GM03348 (cell line): ENCODE measurements around the gene USP43.
"Not testable (repeated sequence)": the region's sequence is repeated elsewhere in the genome, so short reads cannot be mapped to it uniquely, and the experiment has no call there.

Experiments
- DNase-seq: peaks from one replicate; pipeline ENCODE4 v3.0.0; 2012; ENCODE audit warnings: low spot score

USP43 gene, protein sequence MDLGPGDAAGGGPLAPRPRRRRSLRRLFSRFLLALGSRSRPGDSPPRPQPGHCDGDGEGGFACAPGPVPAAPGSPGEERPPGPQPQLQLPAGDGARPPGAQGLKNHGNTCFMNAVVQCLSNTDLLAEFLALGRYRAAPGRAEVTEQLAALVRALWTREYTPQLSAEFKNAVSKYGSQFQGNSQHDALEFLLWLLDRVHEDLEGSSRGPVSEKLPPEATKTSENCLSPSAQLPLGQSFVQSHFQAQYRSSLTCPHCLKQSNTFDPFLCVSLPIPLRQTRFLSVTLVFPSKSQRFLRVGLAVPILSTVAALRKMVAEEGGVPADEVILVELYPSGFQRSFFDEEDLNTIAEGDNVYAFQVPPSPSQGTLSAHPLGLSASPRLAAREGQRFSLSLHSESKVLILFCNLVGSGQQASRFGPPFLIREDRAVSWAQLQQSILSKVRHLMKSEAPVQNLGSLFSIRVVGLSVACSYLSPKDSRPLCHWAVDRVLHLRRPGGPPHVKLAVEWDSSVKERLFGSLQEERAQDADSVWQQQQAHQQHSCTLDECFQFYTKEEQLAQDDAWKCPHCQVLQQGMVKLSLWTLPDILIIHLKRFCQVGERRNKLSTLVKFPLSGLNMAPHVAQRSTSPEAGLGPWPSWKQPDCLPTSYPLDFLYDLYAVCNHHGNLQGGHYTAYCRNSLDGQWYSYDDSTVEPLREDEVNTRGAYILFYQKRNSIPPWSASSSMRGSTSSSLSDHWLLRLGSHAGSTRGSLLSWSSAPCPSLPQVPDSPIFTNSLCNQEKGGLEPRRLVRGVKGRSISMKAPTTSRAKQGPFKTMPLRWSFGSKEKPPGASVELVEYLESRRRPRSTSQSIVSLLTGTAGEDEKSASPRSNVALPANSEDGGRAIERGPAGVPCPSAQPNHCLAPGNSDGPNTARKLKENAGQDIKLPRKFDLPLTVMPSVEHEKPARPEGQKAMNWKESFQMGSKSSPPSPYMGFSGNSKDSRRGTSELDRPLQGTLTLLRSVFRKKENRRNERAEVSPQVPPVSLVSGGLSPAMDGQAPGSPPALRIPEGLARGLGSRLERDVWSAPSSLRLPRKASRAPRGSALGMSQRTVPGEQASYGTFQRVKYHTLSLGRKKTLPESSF

DNA sequence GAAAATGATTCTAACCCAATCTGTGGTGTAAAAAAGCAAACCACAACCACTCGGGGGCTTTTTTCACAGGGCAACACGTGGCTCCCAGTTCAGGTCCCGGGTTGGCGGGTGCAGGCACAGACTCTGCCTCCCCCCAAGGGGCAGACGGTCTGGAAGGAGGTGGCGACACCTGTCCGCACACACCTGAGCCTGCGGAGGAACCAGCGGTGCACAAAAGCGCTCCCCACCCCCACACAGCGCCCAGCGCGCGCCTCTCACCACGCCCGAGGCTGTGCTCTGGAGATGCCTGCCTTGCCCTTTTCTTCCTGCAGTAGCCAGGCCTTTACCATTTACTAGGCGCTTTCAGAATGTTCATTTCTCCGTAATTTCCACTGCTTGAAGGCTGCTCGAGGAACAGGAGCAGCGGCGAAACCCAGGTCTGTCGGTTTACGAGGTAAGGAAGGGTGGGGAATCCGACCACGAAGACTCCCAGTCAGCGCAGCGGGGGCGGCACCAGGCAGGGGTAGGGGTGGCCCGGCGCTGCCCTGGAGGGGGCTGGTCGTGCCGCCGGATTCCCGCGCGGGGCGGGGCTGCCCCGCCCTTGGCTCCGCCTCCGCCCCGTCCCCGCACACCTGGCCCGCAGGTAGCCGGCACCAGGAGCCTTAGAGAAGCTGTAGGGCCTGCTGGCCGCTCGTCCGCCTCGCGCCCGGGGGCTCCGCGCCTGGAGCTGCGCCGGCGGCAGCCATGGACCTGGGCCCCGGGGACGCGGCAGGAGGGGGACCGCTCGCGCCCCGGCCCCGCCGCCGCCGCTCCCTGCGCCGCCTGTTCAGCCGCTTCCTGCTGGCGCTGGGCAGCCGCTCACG, at the start of gene USP43:
Gene USP43 (plus strand): TSS at position 608 of the 842 bp plus-strand sequence. CDS start 116 bp downstream, at position 724.
- DNase-seq: peak; percentile 44

DNA sequence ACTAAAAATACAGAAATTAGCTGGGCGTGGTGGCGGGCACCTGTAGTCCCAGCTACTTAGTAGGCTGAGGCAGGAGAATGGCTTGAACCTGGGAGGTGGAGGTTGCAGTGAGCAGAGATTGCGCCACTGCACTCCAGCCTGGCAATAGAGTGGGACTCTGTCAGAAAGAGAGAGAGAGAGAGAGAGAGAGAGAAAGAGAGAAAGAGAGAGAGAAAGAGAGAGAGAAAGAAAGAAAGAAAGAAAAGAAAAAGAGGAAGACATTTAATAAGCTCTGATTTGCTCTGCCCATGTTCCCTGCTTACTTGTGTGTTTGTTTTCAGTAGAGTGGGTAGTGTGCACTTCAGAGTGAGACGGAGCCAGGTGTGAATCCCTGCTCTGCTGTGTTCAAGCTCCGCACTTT, 47.7 kb upstream of the USP43 start:
- DNase-seq: not testable (repeated sequence)

DNA sequence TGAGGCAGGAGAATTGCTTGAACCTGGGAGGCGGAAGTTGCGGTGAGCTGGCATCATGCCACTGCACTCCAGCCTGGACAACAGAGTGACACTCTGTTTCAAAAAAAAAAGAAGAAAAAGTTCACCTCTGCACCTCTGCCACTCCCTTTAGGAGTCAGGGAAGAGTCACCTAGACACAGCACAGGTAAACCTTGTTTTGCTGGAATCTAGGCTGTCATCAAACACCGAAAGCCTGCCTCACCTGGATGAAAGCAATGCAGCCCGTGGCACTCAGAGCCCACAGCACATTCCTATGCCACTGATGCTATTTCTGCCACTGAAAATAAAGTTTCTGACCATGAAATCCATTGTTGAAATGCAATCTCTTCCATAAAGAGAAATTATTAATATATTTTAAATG, 46.7 kb upstream of the USP43 start:
- no peak for DNase-seq

DNA sequence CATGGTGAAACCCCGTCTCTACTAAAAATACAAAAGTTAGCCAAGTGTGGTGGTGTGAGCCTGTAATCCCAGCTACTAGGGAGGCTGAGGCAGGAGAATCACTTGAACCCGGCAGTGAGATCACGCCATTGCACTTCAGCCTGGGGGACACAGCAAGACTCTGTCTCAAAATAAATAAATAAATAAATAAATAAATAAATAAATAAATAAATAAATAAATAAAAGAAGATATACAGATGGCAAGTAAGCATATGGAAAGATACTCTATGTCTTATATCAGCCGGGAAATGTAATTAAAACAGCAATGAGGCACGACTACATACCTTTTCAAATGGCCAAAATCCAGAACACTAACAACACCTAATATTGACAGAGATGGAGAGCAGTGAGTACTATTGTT, 40.7 kb upstream of the USP43 start:
- DNase-seq: not testable (repeated sequence)

DNA sequence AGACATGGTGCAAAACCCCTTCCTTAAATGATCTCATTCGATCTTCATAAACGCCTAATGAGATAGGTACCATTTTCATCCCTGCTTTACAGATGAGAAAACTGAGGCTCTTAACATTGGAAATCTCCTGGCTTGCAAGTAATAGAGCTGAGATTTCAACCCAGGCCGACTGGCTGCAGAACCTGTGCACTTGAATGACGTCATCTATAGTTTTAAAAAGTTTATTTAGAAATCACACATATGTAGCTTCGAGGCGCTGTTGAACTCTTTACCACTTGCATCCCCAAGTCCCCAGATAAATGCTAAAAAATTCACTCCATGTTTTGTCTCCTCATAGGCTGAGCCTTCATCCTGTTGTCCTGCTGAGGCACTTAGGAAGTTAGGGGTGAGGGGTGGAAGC, 38.9 kb upstream of the USP43 start:
- DNase-seq: no peak

DNA sequence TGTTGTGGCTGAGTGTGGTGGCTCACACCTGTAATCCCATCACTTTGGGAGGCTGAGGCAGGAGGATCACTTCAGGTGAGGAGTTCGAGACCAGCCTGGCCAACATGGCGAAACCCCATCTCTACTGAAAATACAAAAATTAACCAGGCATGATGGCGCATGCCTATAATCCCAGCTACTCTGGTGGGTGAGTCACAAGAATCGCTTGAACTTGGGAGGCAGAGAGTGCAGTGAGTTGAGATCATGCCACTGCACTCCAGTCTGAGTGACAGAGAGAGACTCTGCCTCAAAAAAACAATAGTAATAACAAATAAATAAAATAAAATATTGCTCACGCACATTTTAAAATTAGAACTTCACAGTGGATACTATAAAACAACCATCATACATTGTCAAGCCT, 38.3 kb upstream of the USP43 start:
- not testable (repeated sequence) for DNase-seq

DNA sequence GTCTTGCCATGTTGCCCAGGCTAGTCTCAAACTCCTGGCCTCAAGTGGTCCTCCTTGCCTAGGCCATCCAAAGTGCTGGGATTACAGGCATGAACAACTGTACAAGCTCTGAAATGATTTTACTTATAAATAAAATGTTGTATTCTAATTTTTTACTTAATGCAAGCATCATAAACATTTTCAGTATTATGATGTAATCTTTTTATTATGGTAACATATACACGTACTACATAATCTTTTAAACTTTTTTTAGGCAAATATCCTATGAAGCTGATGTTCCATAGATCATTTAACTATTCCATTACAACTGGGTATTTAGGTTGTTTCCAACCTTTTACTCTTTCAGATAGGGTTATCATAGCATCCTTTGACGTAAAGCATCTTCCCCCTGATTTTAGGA, 33.8 kb upstream of the USP43 start:
- DNase-seq: no peak

DNA sequence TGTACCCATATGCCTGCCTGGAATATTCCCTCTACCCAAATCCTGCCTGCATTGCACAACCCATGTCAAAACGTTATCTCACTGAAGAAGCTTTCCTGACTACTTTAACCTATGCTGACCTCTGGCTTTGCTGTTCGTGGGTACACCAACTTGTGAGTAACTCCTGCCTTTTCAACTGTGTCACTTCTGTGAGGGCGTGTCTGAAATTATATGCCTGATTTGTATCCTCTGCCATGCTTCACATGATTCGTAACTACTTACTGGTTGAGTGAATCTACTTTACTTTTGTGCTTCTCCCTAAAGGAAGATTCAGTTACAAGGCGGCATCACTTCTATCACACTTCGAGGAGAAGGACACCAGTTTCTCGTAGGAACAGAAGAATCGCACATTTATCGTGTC, 33.3 kb upstream of the USP43 start:
- DNase-seq: no peak

DNA sequence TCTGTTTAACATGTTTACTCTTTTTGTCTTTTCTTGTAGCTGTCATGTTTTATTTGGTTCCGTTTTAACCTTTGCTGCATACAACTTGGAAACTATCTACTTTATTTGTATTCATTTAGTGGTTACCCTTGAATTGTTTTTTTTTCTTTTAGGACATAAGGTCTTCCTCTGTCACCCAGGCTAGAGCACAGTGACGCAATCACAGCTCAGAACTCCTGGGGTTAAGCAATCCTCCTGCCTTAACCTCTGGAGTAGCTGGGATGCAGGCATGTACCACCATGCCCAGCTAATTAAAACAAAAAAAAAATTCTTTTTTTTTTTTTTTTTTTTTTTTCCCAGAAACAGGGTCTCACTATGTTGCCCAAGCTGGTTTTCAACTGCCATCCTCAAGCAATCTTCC, 29.8 kb upstream of the USP43 start:
- DNase-seq: no peak

DNA sequence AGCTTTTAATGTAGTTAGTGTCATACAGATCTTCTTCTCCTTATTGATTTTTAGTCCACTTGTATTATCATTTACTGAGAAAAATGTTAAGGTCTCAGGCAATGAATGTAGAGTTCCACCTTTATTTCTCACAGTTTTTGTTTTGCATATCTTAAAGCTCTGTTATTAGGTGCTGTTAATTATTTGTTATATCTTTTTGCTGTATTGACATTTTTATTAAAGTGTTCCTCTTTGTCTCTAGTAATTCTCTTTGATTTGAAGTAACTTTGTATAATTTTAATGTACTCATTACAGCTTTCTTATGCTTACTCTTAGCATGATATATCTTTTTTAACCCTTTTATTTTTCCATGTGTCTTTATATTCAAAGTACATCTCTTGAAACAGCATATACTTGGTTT, 22.4 kb upstream of the USP43 start:
- DNase-seq: no peak

DNA sequence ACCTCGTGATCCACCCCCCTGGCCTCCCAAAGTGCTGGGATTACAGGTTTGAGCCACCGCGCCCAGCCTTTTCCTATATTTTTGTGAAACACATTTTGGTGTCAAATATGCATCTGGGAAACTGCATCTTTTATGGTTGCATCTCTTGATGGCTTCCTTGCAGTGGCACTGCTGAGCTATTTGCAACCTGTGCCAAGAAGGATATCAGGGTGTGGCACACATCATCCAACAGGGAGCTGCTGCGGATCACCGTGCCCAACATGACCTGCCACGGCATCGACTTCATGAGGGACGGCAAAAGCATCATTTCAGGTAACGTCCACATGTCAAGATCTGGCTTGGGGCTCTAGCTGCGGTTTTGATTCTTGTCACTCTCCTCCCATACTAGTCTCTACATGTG, 16.8 kb upstream of the USP43 start:
- no peak for DNase-seq

DNA sequence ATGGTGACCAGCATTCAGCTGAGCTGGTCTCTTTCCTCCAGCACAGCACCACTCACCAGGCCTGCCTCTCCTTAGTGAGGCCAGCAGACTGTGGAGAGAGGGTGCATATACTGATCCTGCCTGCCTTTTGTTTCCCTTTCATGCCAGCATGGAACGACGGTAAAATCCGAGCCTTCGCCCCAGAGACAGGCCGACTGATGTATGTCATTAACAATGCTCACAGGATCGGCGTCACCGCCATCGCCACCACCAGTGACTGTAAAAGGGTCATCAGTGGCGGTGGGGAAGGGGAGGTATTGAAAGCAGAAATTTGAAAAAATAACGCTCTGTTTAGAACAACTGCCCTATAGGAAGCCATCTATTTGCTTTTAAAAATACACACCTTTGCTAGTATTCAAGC, 12.6 kb upstream of the USP43 start:
- no peak for DNase-seq

DNA sequence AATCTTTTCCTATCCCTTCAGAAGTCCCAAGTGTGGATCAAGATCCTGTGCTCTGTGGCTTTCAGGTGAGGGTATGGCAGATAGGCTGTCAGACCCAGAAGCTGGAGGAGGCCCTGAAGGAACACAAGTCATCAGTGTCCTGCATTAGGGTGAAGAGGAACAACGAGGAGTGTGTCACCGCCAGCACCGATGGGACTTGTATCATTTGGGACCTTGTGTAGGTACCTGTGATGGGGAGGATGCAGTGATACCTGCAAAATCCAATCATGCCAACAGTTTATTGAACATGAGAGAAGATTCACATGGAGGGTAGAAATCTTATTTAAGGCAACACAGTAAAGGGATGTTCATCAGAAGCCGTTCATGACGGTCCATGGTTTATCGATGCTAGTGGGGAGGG, 10.0 kb upstream of the USP43 start:
- no peak for DNase-seq

DNA sequence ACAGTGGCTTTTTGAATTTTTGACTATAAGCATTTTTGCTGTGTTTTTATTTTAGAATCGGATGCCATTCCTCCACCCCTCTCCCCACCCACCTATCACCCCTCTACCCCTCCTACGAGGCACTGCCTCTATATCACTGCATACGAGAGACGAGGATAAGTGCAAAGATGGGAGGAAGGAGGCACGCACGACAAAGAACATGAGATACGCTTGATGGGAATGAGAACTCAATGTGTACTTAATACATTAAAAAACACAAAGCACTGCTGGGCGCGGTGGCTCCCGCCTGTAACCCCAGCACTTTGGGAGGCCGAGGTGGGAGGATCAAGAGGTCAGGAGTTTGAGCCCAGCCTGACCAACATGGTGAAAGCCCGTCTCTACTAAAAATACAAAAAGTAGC, 8.8 kb upstream of the USP43 start:
- DNase-seq: no peak

DNA sequence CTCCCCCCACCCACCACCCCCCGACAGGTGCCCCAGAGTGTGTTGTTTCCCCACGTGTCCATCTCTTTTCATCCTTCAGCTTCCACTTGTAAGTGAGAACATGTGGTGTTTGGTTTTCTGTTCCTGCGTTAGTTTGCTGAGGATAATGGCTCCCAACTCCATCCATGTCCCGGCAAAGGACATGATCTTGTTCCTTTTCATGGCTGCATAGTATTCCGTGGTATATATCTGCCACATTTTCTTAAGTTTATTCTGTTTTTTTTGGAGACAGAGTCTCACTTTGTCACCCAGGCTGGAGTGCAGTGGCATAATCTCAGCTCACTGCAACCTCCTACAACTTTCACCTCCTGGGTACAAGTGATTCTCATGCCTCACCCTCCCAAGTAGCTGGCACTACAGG, 4.9 kb upstream of the USP43 start:
- DNase-seq: not testable (repeated sequence)

DNA sequence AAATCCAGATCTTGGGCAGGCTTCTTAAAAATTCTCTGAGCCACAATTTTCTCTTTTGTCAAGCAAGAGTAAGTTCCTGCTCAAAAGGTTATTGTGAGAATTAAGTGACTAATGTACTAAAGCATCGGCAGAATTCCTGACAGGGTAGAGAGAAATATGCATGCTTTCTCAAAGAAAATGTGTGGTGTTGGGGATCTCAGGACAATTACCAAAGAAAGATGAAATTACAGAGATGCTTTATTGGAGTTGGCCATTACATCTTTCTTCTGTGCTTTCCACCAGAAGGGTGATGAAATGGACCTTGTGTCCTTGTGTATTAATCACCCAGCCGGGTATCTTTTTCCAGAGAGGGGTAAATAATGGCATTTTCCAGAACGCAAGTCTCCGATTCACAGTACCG, 1.7 kb upstream of the USP43 start:
- no peak for DNase-seq

DNA sequence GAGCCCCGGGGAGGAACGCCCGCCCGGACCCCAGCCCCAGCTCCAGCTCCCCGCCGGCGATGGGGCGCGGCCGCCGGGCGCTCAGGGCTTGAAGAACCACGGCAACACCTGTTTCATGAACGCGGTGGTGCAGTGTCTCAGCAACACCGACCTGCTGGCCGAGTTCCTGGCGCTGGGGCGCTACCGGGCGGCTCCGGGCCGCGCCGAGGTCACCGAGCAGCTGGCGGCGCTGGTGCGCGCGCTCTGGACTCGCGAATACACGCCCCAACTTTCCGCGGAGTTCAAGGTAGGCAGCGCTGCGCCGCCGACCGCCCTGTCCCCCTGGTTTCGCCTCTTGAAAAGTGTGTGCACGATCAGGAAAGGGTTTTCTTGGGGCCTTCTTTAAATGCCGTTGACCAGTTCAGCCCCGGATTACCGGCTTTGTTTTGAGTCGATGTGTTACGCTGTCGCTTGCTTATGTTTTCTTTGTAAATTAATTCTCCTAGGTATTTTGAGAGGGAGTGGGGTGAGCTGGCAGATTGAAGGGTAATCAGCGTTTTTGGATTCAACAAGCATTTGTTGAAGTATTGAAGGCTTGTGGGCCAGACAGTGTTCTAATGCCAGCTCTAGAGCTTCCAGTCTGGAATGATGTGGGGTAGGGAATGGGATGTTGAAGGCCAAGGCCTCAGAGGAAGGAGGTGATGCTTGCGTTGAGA, 681 bp downstream of the USP43 start:
- peak; percentile 16 for DNase-seq

DNA sequence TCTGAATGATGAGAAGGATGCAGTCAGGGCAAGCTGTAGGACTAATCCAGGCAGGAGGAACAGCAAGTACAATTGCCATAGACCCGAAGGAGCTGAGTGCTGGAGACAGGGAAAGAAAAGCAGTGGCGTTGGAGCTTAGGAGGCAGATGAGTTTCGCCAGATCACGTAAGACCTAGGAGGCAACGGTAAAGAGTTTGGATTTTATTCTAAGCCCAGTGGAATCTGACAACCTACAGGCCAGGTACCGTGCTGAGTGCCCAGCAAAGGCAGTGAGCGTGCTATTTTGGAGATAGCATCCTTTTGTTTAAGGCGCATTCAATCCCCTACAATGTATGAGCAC, 1.2 kb downstream of the USP43 start:
- DNase-seq: no peak

DNA sequence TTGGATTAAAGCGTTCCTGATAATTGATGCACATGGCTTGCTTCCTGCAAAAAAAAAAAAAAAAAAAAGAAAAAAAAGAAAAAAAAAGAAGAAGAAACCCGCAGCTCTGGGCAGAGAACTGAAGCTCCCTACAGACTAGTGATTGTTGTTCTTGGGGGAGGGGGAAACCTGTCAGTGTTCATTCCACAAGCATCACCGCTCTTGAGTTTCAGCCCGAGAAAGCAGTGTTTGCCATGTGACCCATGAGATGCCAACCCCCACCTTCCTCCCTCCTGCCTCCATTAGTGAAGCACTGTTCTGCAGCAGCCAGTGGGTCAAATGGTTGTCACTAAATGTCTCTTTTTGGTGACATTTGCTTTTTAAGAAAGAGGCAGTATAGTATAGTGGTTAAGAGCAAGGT, 1.7 kb downstream of the USP43 start:
- DNase-seq: no peak

DNA sequence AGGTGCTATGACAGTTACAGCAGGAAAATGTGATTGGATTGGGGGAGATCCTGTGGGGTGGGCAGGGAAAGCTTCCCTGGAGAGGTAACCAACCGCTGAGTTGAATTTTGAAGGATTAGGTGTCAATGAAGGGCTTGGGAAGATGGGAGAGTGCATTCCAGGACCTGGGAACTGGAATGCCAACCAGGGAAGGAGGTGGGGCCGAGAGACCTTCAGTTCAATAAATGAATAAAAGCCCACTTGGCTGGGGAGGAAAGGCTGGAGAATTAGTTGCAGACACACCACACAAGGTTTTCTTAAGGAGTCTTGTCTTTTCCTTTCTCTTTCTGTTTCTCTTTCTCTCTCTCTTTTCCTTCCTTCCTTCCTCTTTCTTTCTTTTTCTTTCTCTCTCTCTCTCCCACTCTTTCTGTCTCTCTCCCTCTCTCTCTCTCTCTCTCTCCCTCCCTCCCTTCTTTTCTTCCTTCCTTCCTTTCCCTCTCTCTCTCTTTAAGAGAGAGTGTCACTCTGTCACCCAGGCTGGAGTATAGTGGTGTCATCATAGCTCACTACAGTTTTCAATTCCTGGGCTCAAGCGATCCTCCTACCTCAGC, 3.3 kb downstream of the USP43 start:
- DNase-seq: no peak
